ENCODE measurements around the gene CYP4A22.

CYP4A22 gene

GRCh38 chr1:47198214-47198613, 61.0 kb downstream of the CYP4A22 start:
- Histone ChIP-seq H3K4me1 (no peaks in the 10 kb centered on the region), H3K27me3 (no peaks in the 10 kb centered on the region), H3K4me3 (ENCODE audit: low read depth, low read length) (no peak overlapping the region), H3K9me3 (no peaks in the 10 kb centered on the region), H3K36me3 (no peaks in the 10 kb centered on the region)
- no peak for DNase-seq
- TF ChIP-seq CTCF (IDR thresholded peaks at IDR 0.05; ENCODE audit: low read depth, low read length) = no peak

All from BE2C (cell line).